LNCAP (cell line): ENCODE data around the gene RNU5D-1.

ENCODE experiments used
- TF ChIP-seq, protein P1 (sequence below): fragments of 450-650 bp; IDR thresholded peaks from 2 replicates; pipeline ENCODE4 v1.5.1; 2017; ENCODE audit warnings: mild to moderate bottlenecking

Gene RNU5D-1

GRCh38 chr1:44682883-44683265 is 48.1 kb downstream of the RNU5D-1 start:
- TF ChIP-seq, protein P1, sequence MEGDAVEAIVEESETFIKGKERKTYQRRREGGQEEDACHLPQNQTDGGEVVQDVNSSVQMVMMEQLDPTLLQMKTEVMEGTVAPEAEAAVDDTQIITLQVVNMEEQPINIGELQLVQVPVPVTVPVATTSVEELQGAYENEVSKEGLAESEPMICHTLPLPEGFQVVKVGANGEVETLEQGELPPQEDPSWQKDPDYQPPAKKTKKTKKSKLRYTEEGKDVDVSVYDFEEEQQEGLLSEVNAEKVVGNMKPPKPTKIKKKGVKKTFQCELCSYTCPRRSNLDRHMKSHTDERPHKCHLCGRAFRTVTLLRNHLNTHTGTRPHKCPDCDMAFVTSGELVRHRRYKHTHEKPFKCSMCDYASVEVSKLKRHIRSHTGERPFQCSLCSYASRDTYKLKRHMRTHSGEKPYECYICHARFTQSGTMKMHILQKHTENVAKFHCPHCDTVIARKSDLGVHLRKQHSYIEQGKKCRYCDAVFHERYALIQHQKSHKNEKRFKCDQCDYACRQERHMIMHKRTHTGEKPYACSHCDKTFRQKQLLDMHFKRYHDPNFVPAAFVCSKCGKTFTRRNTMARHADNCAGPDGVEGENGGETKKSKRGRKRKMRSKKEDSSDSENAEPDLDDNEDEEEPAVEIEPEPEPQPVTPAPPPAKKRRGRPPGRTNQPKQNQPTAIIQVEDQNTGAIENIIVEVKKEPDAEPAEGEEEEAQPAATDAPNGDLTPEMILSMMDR, result no peak

DNA sequence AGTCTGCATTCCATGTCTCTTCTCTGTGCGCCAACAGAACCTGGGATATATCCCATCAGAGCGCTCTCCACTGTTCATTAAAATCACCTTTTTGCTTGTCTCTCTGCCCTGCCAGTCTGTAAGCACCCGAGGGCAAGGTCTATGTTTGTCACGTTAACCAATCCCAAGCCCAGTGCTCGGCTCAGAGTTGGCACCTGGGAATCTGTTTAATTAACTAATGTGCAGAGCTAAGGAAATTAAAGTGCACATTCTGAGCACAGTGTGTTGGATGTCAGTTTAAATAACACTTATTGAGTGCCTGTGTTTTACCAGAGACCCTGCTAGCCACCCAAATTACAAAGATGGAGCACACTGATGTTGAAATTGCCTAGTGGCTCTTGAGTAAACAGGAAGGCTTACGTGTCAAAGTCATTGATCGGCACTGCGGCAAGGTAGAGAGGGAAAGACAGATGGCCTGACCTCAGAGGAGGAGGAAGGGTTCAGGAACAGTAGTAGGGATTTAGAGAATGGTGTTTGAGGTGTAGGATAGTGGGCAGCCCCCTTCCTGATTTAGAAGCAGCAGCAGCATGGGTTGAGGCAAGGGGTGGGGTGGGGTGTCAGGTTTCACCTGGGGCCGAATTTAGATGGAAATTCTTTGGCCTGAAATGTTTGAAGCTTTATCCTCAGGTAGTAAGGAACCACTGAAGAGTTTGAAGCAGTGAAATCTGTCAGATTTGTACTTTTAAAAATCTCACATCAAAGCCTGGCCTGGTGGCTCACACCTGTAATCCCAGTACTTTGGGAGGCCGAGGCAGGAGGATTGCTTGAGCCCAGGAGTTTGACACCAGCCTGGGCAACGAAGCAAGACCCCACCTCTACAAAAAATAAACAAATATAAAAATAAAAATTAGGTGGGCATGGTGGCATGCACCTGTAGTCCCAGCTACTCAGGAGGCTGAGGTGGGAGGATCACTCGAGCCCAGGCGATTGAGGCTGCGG is 48.8 kb downstream of the RNU5D-1 start:
- TF ChIP-seq, protein P1, result no peak
